ENCODE data around the gene WWOX. TPM values are rescaled to one million over a fixed set of nuclear protein-coding genes. Genes with fewer than 3 reads are reported as not detected.

The WWOX gene
- polyA plus RNA-seq, 1 donor from 2014 or later: 25.6 TPM

DNA sequence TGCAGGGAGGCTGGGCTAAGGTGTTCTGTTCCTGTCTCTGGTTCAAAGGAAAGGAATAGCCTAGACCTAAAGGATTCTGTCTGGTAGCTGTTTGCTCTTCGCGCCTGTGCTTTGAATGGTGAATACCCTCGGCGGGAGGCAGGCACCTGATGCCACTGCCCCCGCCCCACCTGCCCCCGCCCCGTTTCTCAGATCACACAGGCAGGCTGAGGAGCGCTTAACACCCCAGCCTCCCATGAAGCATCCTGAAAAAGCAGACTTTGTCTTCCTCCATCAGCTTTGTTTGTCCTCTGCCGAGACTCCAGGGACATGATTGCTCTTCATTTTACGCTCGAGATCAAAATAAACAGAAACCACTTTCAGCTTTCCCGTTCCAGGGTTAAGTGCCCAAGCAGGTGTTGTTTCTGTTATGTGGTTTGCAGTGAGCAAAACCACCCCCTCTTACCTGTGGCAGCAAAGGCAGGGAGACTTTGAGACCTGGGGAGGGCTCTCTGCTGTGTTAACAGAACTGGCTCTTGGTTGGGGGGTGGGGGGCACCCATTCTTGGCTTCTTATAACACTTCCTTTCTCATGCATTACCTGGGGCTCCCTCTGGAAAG is 452.1 kb downstream of the WWOX start:
- H3F3A ChIP-seq (ENCODE audit: insufficient read depth, low read length, poor library complexity, severe bottlenecking): no peaks in the 10 kb centered on the region
- no peak overlapping the region for H3K27ac ChIP-seq (ENCODE audit: low read length)
- no peaks in the 10 kb centered on the region for H3K9me3 ChIP-seq (ENCODE audit: low read length)
- H3K4me2 ChIP-seq (ENCODE audit: low read length): no peak overlapping the region
- no peaks in the 10 kb centered on the region for H4K20me1 ChIP-seq (ENCODE audit: insufficient read depth)
- H3K79me2 ChIP-seq (replicated peaks; ENCODE audit: insufficient read depth, low read length): no peaks in the 10 kb centered on the region
- H3K9me2 ChIP-seq (ENCODE audit: insufficient read depth, low read length): no peaks in the 10 kb centered on the region
- no peaks in the 10 kb centered on the region for H3K36me3 ChIP-seq (ENCODE audit: insufficient read depth, low read length)
- no peaks in the 10 kb centered on the region for H3K27me3 ChIP-seq (ENCODE audit: insufficient read depth, low read depth, low read length)
- TF ChIP-seq, protein P1, sequence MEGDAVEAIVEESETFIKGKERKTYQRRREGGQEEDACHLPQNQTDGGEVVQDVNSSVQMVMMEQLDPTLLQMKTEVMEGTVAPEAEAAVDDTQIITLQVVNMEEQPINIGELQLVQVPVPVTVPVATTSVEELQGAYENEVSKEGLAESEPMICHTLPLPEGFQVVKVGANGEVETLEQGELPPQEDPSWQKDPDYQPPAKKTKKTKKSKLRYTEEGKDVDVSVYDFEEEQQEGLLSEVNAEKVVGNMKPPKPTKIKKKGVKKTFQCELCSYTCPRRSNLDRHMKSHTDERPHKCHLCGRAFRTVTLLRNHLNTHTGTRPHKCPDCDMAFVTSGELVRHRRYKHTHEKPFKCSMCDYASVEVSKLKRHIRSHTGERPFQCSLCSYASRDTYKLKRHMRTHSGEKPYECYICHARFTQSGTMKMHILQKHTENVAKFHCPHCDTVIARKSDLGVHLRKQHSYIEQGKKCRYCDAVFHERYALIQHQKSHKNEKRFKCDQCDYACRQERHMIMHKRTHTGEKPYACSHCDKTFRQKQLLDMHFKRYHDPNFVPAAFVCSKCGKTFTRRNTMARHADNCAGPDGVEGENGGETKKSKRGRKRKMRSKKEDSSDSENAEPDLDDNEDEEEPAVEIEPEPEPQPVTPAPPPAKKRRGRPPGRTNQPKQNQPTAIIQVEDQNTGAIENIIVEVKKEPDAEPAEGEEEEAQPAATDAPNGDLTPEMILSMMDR (IDR thresholded peaks at IDR 0.05; ENCODE audit: poor library complexity, severe bottlenecking): no peak
- TF ChIP-seq TAF1 (IDR thresholded peaks at IDR 0.05; ENCODE audit: low read depth): no peak
- no peak overlapping the region for H2AFZ ChIP-seq (ENCODE audit: low read depth, low read length)
- H3K9ac ChIP-seq (ENCODE audit: low read length): no peak overlapping the region
- no peak overlapping the region for H3K4me3 ChIP-seq (ENCODE audit: low read length)

DNA sequence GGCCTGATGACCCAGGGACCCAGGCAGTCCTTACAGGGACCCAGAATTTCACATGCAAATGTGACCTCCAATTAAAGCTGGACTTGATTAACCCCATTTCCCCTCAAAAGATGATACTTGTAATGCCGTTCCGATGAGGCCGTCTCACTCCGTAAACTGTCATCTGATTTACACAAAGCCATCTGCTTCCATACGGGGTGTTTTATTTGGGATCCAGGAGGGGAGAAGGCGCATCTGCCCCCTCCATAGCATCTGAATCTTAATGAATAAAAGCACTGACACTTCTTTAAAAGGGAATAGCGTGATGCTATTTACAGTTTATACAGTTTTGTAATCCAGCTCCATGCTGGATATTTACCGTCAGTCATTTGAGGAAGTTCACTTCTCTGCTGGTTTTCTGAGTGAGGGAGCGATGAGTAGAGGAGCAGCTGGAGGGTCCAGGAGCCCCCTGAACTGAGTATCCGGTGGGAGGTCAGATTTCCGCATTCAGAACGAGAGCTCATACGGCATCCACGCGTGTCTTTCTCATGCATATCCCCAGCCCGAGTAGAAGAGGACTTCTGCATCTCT is 452.7 kb downstream of the WWOX start:
- TF ChIP-seq MXI1 (conservative IDR thresholded peaks at IDR 0.05; ENCODE audit: poor library complexity, severe bottlenecking): no peak
- no peak for TF ChIP-seq EZH2 (IDR thresholded peaks at IDR 0.05; ENCODE audit: borderline replicate concordance, insufficient read depth, low read length, poor library complexity, severe bottlenecking)
- no peak for TF ChIP-seq TAF1 (IDR thresholded peaks at IDR 0.05; ENCODE audit: low read depth)
- no peak for TF ChIP-seq POLR2AphosphoS5 (IDR thresholded peaks at IDR 0.05)
- TF ChIP-seq EP300 (conservative IDR thresholded peaks at IDR 0.05; ENCODE audit: poor library complexity, severe bottlenecking): no peak
- TF ChIP-seq SMC3 (conservative IDR thresholded peaks at IDR 0.05; ENCODE audit: poor library complexity): no peak
- no peak for TF ChIP-seq RAD21 (conservative IDR thresholded peaks at IDR 0.05)
- TF ChIP-seq, protein P2, sequence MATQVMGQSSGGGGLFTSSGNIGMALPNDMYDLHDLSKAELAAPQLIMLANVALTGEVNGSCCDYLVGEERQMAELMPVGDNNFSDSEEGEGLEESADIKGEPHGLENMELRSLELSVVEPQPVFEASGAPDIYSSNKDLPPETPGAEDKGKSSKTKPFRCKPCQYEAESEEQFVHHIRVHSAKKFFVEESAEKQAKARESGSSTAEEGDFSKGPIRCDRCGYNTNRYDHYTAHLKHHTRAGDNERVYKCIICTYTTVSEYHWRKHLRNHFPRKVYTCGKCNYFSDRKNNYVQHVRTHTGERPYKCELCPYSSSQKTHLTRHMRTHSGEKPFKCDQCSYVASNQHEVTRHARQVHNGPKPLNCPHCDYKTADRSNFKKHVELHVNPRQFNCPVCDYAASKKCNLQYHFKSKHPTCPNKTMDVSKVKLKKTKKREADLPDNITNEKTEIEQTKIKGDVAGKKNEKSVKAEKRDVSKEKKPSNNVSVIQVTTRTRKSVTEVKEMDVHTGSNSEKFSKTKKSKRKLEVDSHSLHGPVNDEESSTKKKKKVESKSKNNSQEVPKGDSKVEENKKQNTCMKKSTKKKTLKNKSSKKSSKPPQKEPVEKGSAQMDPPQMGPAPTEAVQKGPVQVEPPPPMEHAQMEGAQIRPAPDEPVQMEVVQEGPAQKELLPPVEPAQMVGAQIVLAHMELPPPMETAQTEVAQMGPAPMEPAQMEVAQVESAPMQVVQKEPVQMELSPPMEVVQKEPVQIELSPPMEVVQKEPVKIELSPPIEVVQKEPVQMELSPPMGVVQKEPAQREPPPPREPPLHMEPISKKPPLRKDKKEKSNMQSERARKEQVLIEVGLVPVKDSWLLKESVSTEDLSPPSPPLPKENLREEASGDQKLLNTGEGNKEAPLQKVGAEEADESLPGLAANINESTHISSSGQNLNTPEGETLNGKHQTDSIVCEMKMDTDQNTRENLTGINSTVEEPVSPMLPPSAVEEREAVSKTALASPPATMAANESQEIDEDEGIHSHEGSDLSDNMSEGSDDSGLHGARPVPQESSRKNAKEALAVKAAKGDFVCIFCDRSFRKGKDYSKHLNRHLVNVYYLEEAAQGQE (IDR thresholded peaks at IDR 0.05; ENCODE audit: borderline replicate concordance): no peak
- TF ChIP-seq, protein P1 (IDR thresholded peaks at IDR 0.05; ENCODE audit: poor library complexity, severe bottlenecking): no peak
- Histone ChIP-seq H4K20me1 (ENCODE audit: insufficient read depth) (no peaks in the 10 kb centered on the region), H3K4me3 (ENCODE audit: low read length) (no peak overlapping the region), H3K79me2 (replicated peaks; ENCODE audit: insufficient read depth, low read length) (no peaks in the 10 kb centered on the region), H3K27me3 (ENCODE audit: insufficient read depth, low read depth, low read length) (no peaks in the 10 kb centered on the region), H3K9ac (ENCODE audit: low read length) (no peak overlapping the region), H3K9me3 (ENCODE audit: low read length) (no peaks in the 10 kb centered on the region), H3F3A (ENCODE audit: insufficient read depth, low read length, poor library complexity, severe bottlenecking) (no peaks in the 10 kb centered on the region), H3K4me2 (ENCODE audit: low read length) (no peak overlapping the region), H3K9me2 (ENCODE audit: insufficient read depth, low read length) (no peaks in the 10 kb centered on the region), H3K27ac (ENCODE audit: low read length) (no peak overlapping the region), H2AFZ (ENCODE audit: low read depth, low read length) (no peak overlapping the region), H3K36me3 (ENCODE audit: insufficient read depth, low read length) (no peaks in the 10 kb centered on the region)

Measured in neural cell (in vitro differentiated cells).